H1 (cell line): ENCODE data around the gene RUFY4. TPM values are rescaled to one million over a fixed set of nuclear protein-coding genes. Genes with fewer than 3 reads are reported as not detected.

Source experiments
- BRCA1 ChIP-seq: IDR thresholded peaks from 2 replicates; pipeline ENCODE4 v1.6.1; 2012; ENCODE audit warnings: low read depth, low read length, improper control_type of control experiment
- CHD7 ChIP-seq: fragments of 300-600 bp; sonication (generic); IDR thresholded peaks from 2 replicates; pipeline ENCODE4 v1.7.1; 2012; ENCODE audit warnings: low read length, moderate library complexity, mild to moderate bottlenecking, inconsistent platforms; ENCODE audit not compliant: insufficient replicate concordance
- E2F6 ChIP-seq: IDR thresholded peaks from 2 replicates; pipeline ENCODE4 v1.6.1; 2012; ENCODE audit warnings: inconsistent platforms
- EZH2 ChIP-seq: fragments of 200-600 bp; sonication (generic); IDR thresholded peaks from 2 replicates; pipeline ENCODE4 v1.7.1; 2012; ENCODE audit warnings: low read depth, mild to moderate bottlenecking, moderate library complexity, low read length, inconsistent platforms; ENCODE audit not compliant: severe bottlenecking
- GTF2F1 ChIP-seq: IDR thresholded peaks from 2 replicates; pipeline ENCODE4 v1.6.1; 2012; ENCODE audit warnings: low read depth, low read length, improper control_type of control experiment, borderline replicate concordance
- HDAC2 ChIP-seq, 2 experiments: fragments of 300-600 bp in 1 of 2; sonication (generic) in 1 of 2; IDR thresholded peaks; 2 replicates each; pipeline ENCODE4 v1.6.1; 2011 to 2012; ENCODE audit warnings: low read depth in 2 of 2, low read length in 2 of 2, mild to moderate bottlenecking in 2 of 2, moderate library complexity in 2 of 2, borderline replicate concordance in 1 of 2, inconsistent platforms in 1 of 2
- MAFK ChIP-seq: IDR thresholded peaks from 2 replicates; pipeline ENCODE4 v1.6.1; 2012; ENCODE audit warnings: low read depth, mild to moderate bottlenecking, improper control_type of control experiment, low read length
- NRF1 ChIP-seq: IDR thresholded peaks from 2 replicates; pipeline ENCODE4 v1.6.1; 2011; ENCODE audit warnings: mild to moderate bottlenecking, low read depth, low read length, improper control_type of control experiment
- RNF2 ChIP-seq: fragments of 200-900, 300-1000 bp; sonication (generic); IDR thresholded peaks from 2 replicates; pipeline ENCODE4 v1.7.1; 2016; ENCODE audit warnings: borderline replicate concordance, low read depth, mild to moderate bottlenecking, antibody characterized with exemption, low read length; ENCODE audit not compliant: poor library complexity, severe bottlenecking; ENCODE audit errors: missing control alignments
- TAF1 ChIP-seq: IDR thresholded peaks from 2 replicates; pipeline ENCODE4 v1.6.1; 2011; ENCODE audit warnings: mild to moderate bottlenecking, low read depth, low read length
- TCF12 ChIP-seq: IDR thresholded peaks from 2 replicates; pipeline ENCODE4 v1.6.1; 2011; ENCODE audit warnings: low read depth, mild to moderate bottlenecking, low read length
- polyA plus RNA-seq, 7 experiments: library from polyadenylated mRNA; depleted of rRNA in 3 of 7; stranded (reverse) in 5 of 7; unstranded in 2 of 7; fragments of >200 nt in 5 of 7; fragments of 200-250 nt in 2 of 7; gene quantifications; 1 replicate in 5 of 7; 2 replicates in 1 of 7; 4 replicates in 1 of 7; pipeline versions ENCODE4 v1.2.1 to v1.2.3, GENCODE V29; 2011 to 2013; ENCODE audit warnings: missing spikeins in 2 of 7, mixed read lengths in 2 of 7
- total RNA-seq: library from RNA; stranded (reverse); fragmentation: NEBNext Ultra II Directional; extraction: Animal tissue kit (Norgen Biotek cat#: 25700); gene quantifications from 2 replicates; pipeline ENCODE4 v1.2.1, GENCODE V29; 2021

Gene RUFY4
- total and polyA plus RNA-seq, 2 of the 8 experiments (the other 6 are each of a cell fraction or from before 2014, with no cell fraction given) = 0.32 to 0.38 TPM

DNA sequence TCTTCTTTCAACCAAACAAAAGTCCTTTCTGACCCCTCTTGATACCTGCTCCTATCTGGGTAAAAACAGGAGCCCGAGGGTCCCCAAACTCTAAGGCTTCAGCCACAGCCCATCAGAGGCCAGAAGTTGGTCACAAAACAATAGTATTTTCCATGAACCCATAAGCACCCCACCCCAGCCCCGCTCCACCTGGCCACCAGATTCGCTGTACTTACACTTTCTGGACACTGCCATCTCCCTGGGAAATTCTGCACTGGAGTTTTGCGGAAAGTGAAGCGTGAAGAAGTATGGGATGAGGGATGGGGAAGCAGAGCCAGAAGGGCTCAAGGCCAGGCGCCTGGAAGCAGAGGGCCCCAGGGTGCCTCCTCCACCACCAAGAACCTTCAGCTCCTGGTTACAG lies 5.2 kb upstream of the RUFY4 start (continued):
- TF ChIP-seq CHD7 (no peak), MAFK (no peak), BRCA1 (no peak), NRF1 (no peak), EZH2 (no peak), RNF2 (no peak), TCF12 (no peak), TAF1 (no peak), GTF2F1 (no peak), E2F6 (no peak), HDAC2 (IDR thresholded peaks at IDR 0.05; ENCODE audit: borderline replicate concordance in 1 of 2, low read depth in 2 of 2, low read length in 2 of 2) (no peak)
